Prostate gland (tissue), 2 donors: ENCODE measurements around the gene CASP9.

Experiments used
- CTCF ChIP-seq, 4 experiments: fragments of 200-600 bp in 2 of 4; fragments of 450-650 bp in 2 of 4; sonication (generic) in 2 of 4; IDR thresholded peaks; 1 replicate in 3 of 4; 2 replicates in 1 of 4; pipeline ENCODE4 v1.5.1; 2016 to 2019; ENCODE audit warnings: antibody characterized with exemption in 4 of 4, mild to moderate bottlenecking in 2 of 4, moderate library complexity in 2 of 4
- POLR2A ChIP-seq: fragments of 450-650 bp; IDR thresholded peaks from one replicate; pipeline ENCODE4 v1.6.1; 2016; ENCODE audit warnings: antibody characterized with exemption, mild to moderate bottlenecking

- no peak for TF ChIP-seq CTCF (IDR thresholded peaks at IDR 0.05)
- TF ChIP-seq POLR2A = no peak
Measured at GRCh38 chr1:15519625-15520024, 4.4 kb downstream of the CASP9 start.
